Measurements from ENCODE around the gene DNER. TPM values are rescaled to one million over a fixed set of nuclear protein-coding genes. Genes with fewer than 3 reads are reported as not detected.

Gene DNER
- total RNA-seq, 2 donors from 2014 or later: 0.11 to 0.18 TPM

GRCh38 chr2:229489016-229489415, 225.3 kb downstream of the DNER start:
- H3K9me3 ChIP-seq (ENCODE audit: control insufficient read depth, low read length): peaks cover 13% of the 10 kb centered on the region
- WGBS, 2 experiments (ENCODE audit: insufficient coverage in 1 of 2, insufficient read length in 1 of 2): 95 to 100% methylated on average over 8 to 10 of the region's 10 CpGs
- H3K9ac ChIP-seq (ENCODE audit: extremely low read depth, low read length, poor library complexity, severe bottlenecking): no peak overlapping the region
- Mint-ChIP-seq H3K4me1 (peaks cover 9% of the 10 kb centered on the region), H3K9me3 (peaks cover 17% of the 10 kb centered on the region), H3K36me3 (ENCODE audit: low read depth) (no peaks in the 10 kb centered on the region), H3K4me3 (no peak overlapping the region), H3K27ac (no peak overlapping the region), H3K27me3 (ENCODE audit: insufficient read depth) (no peaks in the 10 kb centered on the region)
- no peaks in the 10 kb centered on the region for H3K4me1 ChIP-seq (ENCODE audit: control insufficient read depth, insufficient read depth, low read length)
- no peak overlapping the region for H3K27ac ChIP-seq (ENCODE audit: low read depth, low read length)
- no peaks in the 10 kb centered on the region for H3K27me3 ChIP-seq (ENCODE audit: control insufficient read depth, insufficient read depth, low read length, poor library complexity, severe bottlenecking)
- no peak for DNase-seq
- H3K4me3 ChIP-seq (ENCODE audit: low read length): no peak overlapping the region
- TF ChIP-seq, protein P1, sequence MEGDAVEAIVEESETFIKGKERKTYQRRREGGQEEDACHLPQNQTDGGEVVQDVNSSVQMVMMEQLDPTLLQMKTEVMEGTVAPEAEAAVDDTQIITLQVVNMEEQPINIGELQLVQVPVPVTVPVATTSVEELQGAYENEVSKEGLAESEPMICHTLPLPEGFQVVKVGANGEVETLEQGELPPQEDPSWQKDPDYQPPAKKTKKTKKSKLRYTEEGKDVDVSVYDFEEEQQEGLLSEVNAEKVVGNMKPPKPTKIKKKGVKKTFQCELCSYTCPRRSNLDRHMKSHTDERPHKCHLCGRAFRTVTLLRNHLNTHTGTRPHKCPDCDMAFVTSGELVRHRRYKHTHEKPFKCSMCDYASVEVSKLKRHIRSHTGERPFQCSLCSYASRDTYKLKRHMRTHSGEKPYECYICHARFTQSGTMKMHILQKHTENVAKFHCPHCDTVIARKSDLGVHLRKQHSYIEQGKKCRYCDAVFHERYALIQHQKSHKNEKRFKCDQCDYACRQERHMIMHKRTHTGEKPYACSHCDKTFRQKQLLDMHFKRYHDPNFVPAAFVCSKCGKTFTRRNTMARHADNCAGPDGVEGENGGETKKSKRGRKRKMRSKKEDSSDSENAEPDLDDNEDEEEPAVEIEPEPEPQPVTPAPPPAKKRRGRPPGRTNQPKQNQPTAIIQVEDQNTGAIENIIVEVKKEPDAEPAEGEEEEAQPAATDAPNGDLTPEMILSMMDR (conservative IDR thresholded peaks at IDR 0.05): no peak
- H3K36me3 ChIP-seq (ENCODE audit: control insufficient read depth, insufficient read depth, low read length): no peaks in the 10 kb centered on the region

GRCh38 chr2:229488232-229488631, 226.1 kb downstream of the DNER start:
- TF ChIP-seq, protein P1 (conservative IDR thresholded peaks at IDR 0.05): no peak
- no peaks in the 10 kb centered on the region for H3K27me3 Mint-ChIP-seq (ENCODE audit: insufficient read depth)
- H3K27me3 ChIP-seq (ENCODE audit: control insufficient read depth, insufficient read depth, low read length, poor library complexity, severe bottlenecking): no peaks in the 10 kb centered on the region
- H3K9me3 ChIP-seq (ENCODE audit: control insufficient read depth, low read length): peaks cover 13% of the 10 kb centered on the region
- WGBS, 2 experiments (ENCODE audit: insufficient coverage in 1 of 2, insufficient read length in 1 of 2): 89 to 100% methylated on average over 1 to 4 of the region's 4 CpGs
- no peak overlapping the region for H3K9ac ChIP-seq (ENCODE audit: extremely low read depth, low read length, poor library complexity, severe bottlenecking)
- no peaks in the 10 kb centered on the region for H3K36me3 ChIP-seq (ENCODE audit: control insufficient read depth, insufficient read depth, low read length)
- no peak overlapping the region for H3K27ac Mint-ChIP-seq
- H3K27ac ChIP-seq (ENCODE audit: low read depth, low read length): no peak overlapping the region
- H3K4me3 ChIP-seq (ENCODE audit: low read length): no peak overlapping the region
- DNase-seq: no peak
- no peaks in the 10 kb centered on the region for H3K36me3 Mint-ChIP-seq (ENCODE audit: low read depth)
- peaks cover 9% of the 10 kb centered on the region for H3K4me1 Mint-ChIP-seq
- no peak overlapping the region for H3K4me3 Mint-ChIP-seq
- H3K4me1 ChIP-seq (ENCODE audit: control insufficient read depth, insufficient read depth, low read length): no peaks in the 10 kb centered on the region
- H3K9me3 Mint-ChIP-seq: peaks cover 17% of the 10 kb centered on the region

DNA sequence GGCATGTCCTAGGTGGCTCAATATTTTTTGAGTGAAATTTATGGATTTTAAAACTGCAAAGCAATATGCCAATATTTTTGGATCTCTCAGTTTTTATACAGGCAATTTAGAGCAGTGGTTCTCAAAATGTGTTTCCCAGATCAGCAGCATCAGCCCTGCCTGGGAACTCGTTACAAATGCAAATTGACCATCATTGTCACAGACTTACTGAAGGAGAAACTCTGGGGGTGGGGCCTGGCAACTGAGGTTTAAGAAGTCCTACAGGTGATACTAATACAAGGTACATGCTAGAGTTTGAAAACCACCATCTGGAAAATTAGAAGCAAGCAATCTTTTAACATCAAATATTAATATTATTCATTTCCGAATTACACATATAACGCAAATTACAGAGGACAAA, 227.7 kb downstream of the DNER start:
- Histone ChIP-seq H3K27ac (ENCODE audit: low read depth, low read length) (no peak overlapping the region), H3K9ac (ENCODE audit: extremely low read depth, low read length, poor library complexity, severe bottlenecking) (no peak overlapping the region), H3K27me3 (ENCODE audit: control insufficient read depth, insufficient read depth, low read length, poor library complexity, severe bottlenecking) (no peaks in the 10 kb centered on the region), H3K9me3 (ENCODE audit: control insufficient read depth, low read length) (peaks cover 13% of the 10 kb centered on the region), H3K36me3 (ENCODE audit: control insufficient read depth, insufficient read depth, low read length) (no peaks in the 10 kb centered on the region), H3K4me1 (ENCODE audit: control insufficient read depth, insufficient read depth, low read length) (no peaks in the 10 kb centered on the region), H3K4me3 (ENCODE audit: low read length) (no peak overlapping the region)
- peaks cover 9% of the 10 kb centered on the region for H3K4me1 Mint-ChIP-seq
- WGBS, 2 experiments (ENCODE audit: insufficient coverage in 1 of 2, insufficient read length in 1 of 2): 43 to 70% methylated on average over 1 to 3 of the region's 3 CpGs
- TF ChIP-seq, protein P1 (conservative IDR thresholded peaks at IDR 0.05): no peak
- no peaks in the 10 kb centered on the region for H3K27me3 Mint-ChIP-seq (ENCODE audit: insufficient read depth)
- H3K36me3 Mint-ChIP-seq (ENCODE audit: low read depth): no peaks in the 10 kb centered on the region
- peak; percentile 69 for DNase-seq
- no peak overlapping the region for H3K27ac Mint-ChIP-seq
- H3K9me3 Mint-ChIP-seq: peaks cover 17% of the 10 kb centered on the region
- H3K4me3 Mint-ChIP-seq: no peak overlapping the region
